AG09319 (cell line): Measurements from ENCODE around the gene KIRREL3.

ENCODE experiments used
- DNase-seq: peaks from one replicate; pipeline ENCODE4 v3.0.0-alpha.2; 2010; ENCODE audit warnings: low read depth; ENCODE audit errors: extremely low read depth
- TF ChIP-seq, protein P1 (sequence below): IDR thresholded peaks from 2 replicates; pipeline ENCODE4 v1.5.1; 2011; ENCODE audit warnings: low read depth, mild to moderate bottlenecking, inconsistent platforms, low read length, moderate library complexity

The KIRREL3 gene

DNA sequence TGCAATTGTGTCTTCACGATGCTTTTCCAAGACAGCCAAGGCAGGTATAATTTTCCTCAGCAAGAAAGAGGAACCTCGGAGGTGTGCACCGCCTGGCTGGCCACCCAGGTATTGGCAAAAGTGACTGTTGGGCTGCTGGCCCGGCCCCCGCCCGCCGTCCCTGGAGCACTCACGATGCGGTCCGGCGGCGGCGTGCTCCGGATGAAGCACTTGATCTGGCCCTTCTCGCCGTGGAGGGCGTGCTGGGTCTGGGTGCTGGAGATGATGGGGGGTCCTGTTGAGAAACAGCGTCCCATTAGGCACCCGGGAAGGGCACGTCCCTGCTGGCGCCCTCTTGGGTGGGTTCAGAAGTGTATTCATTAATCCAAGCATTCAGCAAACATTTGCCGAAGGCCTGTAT lies 560.3 kb downstream of the KIRREL3 start:
- TF ChIP-seq, protein P1, sequence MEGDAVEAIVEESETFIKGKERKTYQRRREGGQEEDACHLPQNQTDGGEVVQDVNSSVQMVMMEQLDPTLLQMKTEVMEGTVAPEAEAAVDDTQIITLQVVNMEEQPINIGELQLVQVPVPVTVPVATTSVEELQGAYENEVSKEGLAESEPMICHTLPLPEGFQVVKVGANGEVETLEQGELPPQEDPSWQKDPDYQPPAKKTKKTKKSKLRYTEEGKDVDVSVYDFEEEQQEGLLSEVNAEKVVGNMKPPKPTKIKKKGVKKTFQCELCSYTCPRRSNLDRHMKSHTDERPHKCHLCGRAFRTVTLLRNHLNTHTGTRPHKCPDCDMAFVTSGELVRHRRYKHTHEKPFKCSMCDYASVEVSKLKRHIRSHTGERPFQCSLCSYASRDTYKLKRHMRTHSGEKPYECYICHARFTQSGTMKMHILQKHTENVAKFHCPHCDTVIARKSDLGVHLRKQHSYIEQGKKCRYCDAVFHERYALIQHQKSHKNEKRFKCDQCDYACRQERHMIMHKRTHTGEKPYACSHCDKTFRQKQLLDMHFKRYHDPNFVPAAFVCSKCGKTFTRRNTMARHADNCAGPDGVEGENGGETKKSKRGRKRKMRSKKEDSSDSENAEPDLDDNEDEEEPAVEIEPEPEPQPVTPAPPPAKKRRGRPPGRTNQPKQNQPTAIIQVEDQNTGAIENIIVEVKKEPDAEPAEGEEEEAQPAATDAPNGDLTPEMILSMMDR, result no peak
- no peak for DNase-seq

DNA sequence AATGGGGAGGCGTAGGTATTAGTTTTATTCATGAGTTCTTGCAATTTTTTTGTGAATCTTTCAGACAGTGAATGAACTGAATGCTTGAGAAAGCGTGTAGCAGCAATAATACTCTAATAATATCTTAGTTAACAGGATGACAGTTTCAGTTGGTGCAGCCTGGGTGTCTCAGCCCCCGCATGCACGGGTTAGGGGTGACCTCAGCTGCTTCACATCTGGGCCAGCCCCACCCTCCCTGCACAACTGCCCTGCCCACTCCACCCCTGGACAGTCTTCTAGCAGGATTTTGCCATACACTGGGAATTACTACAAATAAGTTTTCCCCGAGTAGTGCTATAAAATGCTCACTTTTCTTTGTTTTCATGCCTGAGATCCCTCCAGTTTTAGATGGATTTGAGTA lies 561.9 kb downstream of the KIRREL3 start:
- DNase-seq, result no peak

DNA sequence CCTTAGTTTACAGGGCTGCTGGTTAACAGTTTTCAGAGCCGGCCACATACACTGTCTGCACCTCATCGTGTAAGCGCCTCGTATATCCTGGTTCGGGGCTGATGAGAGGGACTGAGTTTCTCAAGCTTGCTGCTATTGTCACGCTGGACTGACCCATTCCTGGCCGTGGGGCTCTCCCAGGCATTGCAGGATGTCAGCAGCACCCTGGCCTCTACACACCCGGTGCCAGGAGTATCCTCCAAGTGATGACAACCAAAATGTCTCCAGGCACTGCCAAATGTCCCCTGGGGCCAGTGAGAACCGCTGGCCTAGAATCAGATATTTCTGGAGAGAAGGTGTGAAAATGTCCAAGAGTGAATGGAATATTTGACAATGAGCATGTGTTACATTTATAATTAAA lies 562.3 kb downstream of the KIRREL3 start:
- DNase-seq, result no peak
- TF ChIP-seq, protein P1, result no peak

More for the DNA sequence above, 561.9 kb downstream of the KIRREL3 start:
- TF ChIP-seq, protein P1, result no peak

DNA sequence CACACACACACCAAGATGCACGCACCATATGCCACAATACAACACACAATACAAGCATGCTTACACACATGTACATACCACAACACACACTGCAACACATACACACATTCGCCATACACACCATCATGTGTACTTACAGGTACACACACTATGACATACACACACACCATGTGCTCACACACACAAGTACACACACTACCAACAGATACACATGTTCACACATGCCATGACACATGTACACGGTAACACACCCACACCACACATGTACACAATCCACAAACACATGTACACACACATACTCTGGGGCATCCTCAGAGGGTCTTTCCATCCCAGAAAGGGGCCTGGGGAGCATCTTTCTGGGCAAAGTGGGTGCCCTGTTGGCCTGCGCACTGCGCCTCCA lies 562.8 kb downstream of the KIRREL3 start:
- TF ChIP-seq, protein P1, result no peak
- DNase-seq, result no peak

DNA sequence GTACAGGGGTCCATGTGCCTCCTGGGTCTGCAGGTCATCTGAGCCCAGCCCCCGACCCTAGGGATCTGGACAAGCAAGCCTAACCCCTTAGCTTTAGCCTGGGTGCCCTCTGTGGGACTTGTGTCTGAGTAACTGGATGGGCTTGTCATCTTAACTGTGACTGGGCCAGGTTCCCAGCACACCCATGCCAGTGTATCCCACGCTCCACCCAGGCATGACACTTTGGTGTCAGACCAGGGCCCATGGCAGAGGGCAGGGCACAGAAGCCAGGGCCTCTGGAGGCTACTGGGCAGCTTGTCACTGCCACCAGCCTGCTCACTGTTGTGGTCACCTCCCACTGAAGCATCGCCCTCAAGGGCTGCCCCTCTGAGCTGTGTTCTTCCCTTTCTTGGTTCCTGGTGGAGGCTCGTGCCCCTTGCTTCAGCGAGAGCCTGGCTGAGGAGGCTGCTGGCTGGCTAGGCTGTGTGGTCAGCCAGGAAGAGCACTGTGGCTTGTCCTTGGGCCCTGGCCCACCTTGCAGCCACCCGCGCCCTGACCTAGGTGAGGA lies 564.3 kb downstream of the KIRREL3 start:
- TF ChIP-seq, protein P1, result no peak
- DNase-seq, result no peak

DNA sequence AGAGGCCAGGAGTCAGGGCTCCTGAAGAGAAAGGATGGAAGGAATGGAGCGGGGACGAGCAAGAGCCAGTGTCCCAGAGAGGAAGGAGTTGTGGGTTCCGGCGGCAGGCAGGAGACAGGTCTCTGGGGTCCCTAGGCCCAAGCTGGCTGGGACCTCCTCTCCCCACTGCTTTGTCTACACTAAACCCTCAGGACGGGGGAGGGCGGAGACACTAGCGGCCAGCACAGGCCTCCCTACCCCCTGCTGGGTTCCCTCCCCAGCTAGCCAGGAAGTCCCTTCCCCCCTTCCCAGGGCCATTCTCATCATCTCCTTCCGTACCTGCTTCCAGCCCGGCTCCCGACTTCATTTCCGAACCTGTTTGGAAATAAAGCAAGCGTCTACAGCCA lies 565.6 kb downstream of the KIRREL3 start:
- DNase-seq, result no peak
- TF ChIP-seq, protein P1, result no peak

DNA sequence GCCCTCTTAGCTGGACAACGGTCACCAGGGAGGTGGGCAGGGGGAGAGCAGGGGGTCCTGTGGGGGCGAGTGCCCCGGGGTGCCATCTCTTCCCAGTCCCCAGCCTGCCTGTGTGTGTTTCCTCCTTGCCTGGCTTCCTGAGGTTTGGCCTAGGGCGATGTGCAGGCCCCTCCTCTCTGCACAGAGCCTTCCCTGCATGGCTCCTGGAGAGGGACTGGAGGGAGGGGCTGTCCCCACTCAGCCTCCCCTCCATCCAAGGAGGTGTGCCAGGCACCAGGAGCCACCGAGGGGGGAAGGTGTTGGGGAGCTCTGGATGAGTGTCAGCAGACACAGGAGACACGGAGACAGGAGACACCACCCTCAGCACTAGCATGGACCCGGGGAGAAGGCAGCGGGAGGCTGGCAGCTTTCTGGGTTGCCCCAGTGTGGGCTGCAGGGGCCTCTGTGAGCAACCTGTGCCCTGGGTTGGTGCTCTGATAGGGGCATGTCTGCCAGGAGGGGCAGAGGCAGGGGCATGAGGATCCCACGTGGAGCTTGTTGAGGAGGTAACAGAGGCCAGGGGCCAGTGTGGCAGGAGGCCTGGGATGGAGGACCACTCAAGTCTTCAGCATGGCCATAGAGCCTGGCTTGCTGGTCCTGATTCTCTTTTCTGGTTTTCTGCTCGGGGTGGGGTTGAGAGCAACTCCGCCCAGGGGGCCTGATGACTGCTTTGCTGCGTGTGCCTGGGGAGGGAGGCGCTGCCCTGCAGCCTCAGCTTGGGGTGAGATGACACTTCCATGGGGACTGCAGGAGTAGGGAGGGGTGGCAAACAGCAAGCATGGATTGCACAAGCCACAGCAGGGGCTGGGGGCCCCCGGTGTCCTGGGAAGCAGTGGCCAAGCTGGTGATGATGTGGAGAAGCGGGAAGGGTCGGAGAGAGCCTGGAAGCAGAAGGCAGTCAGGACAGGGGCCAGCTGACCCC lies 566.3 kb downstream of the KIRREL3 start:
- no peak for DNase-seq
- TF ChIP-seq, protein P1, result no peak
